Activated effector memory CD4-positive, alpha-beta T cell treated with anti-CD3 and anti-CD28 coated beads, Interleukin-2, amount 50 U/mL, for 16 hours (primary cell): Measurements from ENCODE around the gene C14orf39.
"Not testable (repeated sequence)": the region's sequence is repeated elsewhere in the genome, so short reads cannot be mapped to it uniquely, and the experiment has no call there.

ENCODE experiments used
- DNase-seq: peaks from one replicate; pipeline ENCODE4 v3.0.0-alpha.2; 2020

C14orf39 gene

GRCh38 chr14:60490270-60490669 is 4.4 kb upstream of the C14orf39 start:
- no peak for DNase-seq

- no peak for DNase-seq
Measured at GRCh38 chr14:60488175-60488574, 2.3 kb upstream of the C14orf39 start.

- no peak for DNase-seq
Measured at GRCh38 chr14:60487211-60487610, 1.3 kb upstream of the C14orf39 start.

- DNase-seq: no peak
Measured at GRCh38 chr14:60485057-60485597, 736 bp downstream of the C14orf39 start.

- DNase-seq: no peak
Measured at GRCh38 chr14:60482743-60483142, 3.1 kb downstream of the C14orf39 start.

- DNase-seq: not testable (repeated sequence)
Measured at GRCh38 chr14:60480248-60480647, 5.6 kb downstream of the C14orf39 start.

- no peak for DNase-seq
Measured at GRCh38 chr14:60455875-60456274, 30.0 kb downstream of the C14orf39 start.

GRCh38 chr14:60430276-60430675 is 55.6 kb downstream of the C14orf39 start:
- no peak for DNase-seq

GRCh38 chr14:60420050-60420449 is 65.8 kb downstream of the C14orf39 start:
- DNase-seq: no peak

GRCh38 chr14:60397550-60397949 is 88.3 kb downstream of the C14orf39 start:
- DNase-seq: not testable (repeated sequence)

- no peak for DNase-seq
Measured at GRCh38 chr14:60396718-60397343, 89.0 kb downstream of the C14orf39 start.
